ENCODE measurements around the gene WDR3. TPM values are rescaled to one million over a fixed set of nuclear protein-coding genes. Genes with fewer than 3 reads are reported as not detected.

The WDR3 gene
- total and polyA plus RNA-seq, 2 donors (not counting 1 experiment from before 2014, with no cell fraction given) = 5.5 to 18.5 TPM

- no peak overlapping the region for H3K4me2 ChIP-seq (replicated peaks; ENCODE audit: low read depth, low read length, poor library complexity, severe bottlenecking)
- H3K9ac ChIP-seq (ENCODE audit: low read length) = no peak overlapping the region
- H3K27me3 ChIP-seq (replicated peaks in 1 of 4; ENCODE audit: control extremely low read depth in 1 of 4, control insufficient read depth in 3 of 4, insufficient read depth in 4 of 4, low read length in 3 of 4) = no peaks in the 10 kb centered on the region
- no peak overlapping the region for H2AFZ ChIP-seq (ENCODE audit: insufficient read depth, low read depth, low read length, poor library complexity, severe bottlenecking)
- no peaks in the 10 kb centered on the region for H4K20me1 ChIP-seq (ENCODE audit: control insufficient read depth, insufficient read depth, low read length, poor library complexity, severe bottlenecking)
- H3K4me1 ChIP-seq (ENCODE audit: control insufficient read depth in 2 of 2, insufficient read depth in 2 of 2, low read length in 2 of 2) = no peaks in the 10 kb centered on the region
- H3K27me3 Mint-ChIP-seq = no peaks in the 10 kb centered on the region
- no peak overlapping the region for H3K4me3 Mint-ChIP-seq
- ATAC-seq (ENCODE audit: low read depth) (no peak), DNase-seq (no peak)
- no CpG with 5 or more reads among the region's 3 CpGs for WGBS (ENCODE audit: insufficient coverage)
- no peak overlapping the region for H3K27ac ChIP-seq (ENCODE audit: low read length in 2 of 2)
- no peaks in the 10 kb centered on the region for H3K9me3 ChIP-seq (ENCODE audit: control extremely low read depth in 1 of 3, control insufficient read depth in 2 of 3, insufficient read depth in 1 of 3, low read length in 2 of 3)
- ChIA-PET CTCF (interaction anchor here (0.6 kb wide), 1 partner anchor 563 kb away, joined by 4 read pairs; no protein-coding TSS in a partner anchor), POLR2A (no interaction called here)
- H3K4me1 Mint-ChIP-seq = no peaks in the 10 kb centered on the region
- H3K79me2 ChIP-seq (ENCODE audit: control insufficient read depth, insufficient read depth, low read length) = no peaks in the 10 kb centered on the region
- peaks cover 15 to 53% of the 10 kb centered on the region in 2 experiments for H3K36me3 ChIP-seq (replicated peaks in 1 of 2; ENCODE audit: control extremely low read depth in 1 of 2, control insufficient read depth in 1 of 2, extremely low read depth in 1 of 2, insufficient read depth in 2 of 2, low read length in 1 of 2)
- no peak overlapping the region for H3K4me3 ChIP-seq (ENCODE audit: control extremely low read depth in 1 of 5, extremely low read depth in 1 of 5, insufficient read depth in 1 of 5, low read depth in 2 of 5, low read length in 4 of 5)
- TF ChIP-seq CTCF (IDR thresholded peaks at IDR 0.05) (no peak), EZH2 (IDR thresholded peaks at IDR 0.05; ENCODE audit: borderline replicate concordance, insufficient read depth, low read depth, low read length, poor library complexity, severe bottlenecking) (no peak)
- H3K9me3 Mint-ChIP-seq (ENCODE audit: insufficient read depth) = no peaks in the 10 kb centered on the region
- intact Hi-C loops (cut with micrococcal nuclease) = no loop called here
- no peak overlapping the region for H3K27ac Mint-ChIP-seq
Measured at GRCh38 chr1:117959364-117959763, 29.8 kb downstream of the WDR3 start.

DNA sequence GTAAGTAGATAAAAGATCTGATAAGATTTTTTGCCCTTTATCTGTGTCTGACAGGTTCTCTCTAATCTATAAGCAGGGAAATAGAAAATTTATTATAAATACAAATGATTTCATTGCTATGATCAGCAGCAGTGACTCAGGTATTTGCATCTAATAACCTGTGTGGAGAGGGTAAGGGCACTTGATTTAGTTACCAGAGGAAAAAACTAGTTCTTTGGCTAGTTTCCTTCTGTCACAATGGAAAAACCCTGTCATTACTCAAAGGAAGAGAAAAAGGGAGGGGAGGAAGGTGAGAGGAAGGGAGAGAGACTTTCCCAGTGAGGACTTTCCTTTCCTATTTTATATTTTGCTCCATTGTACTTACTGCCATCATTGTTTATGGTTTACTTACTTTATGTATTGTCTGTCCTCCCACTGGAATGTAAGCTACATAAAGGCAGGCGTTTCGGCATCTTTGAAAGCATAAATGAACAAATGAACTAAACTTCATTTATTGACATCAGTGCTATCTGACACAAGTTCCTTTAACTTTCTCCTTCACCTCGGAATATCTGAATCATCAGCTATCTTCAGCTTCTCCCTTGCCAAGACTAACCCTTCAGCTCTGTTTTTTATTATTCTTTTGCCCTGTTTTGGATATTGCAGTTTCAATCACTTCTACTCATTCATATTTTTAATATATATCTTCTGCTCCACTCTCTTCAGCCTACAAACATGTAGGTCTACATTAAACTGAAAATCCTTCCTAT is 34.9 kb downstream of the WDR3 start:
- no peaks in the 10 kb centered on the region for H3K27me3 ChIP-seq (replicated peaks in 1 of 4; ENCODE audit: control extremely low read depth in 1 of 4, control insufficient read depth in 3 of 4, insufficient read depth in 4 of 4, low read length in 3 of 4)
- H2AFZ ChIP-seq (ENCODE audit: insufficient read depth, low read depth, low read length, poor library complexity, severe bottlenecking) = no peak overlapping the region
- peaks cover 3 to 12% of the 10 kb centered on the region in 2 experiments for H3K36me3 ChIP-seq (replicated peaks in 1 of 2; ENCODE audit: control extremely low read depth in 1 of 2, control insufficient read depth in 1 of 2, extremely low read depth in 1 of 2, insufficient read depth in 2 of 2, low read length in 1 of 2)
- 90% methylated on average over 3 of the region's 3 CpGs for WGBS (ENCODE audit: insufficient coverage)
- H3K9me3 Mint-ChIP-seq (ENCODE audit: insufficient read depth) = no peaks in the 10 kb centered on the region
- H4K20me1 ChIP-seq (ENCODE audit: control insufficient read depth, insufficient read depth, low read length, poor library complexity, severe bottlenecking) = no peaks in the 10 kb centered on the region
- H3K4me3 Mint-ChIP-seq = no peak overlapping the region
- ChIA-PET POLR2A (no interaction called here), CTCF (no interaction called here)
- peaks cover 12% of the 10 kb centered on the region for H3K4me1 Mint-ChIP-seq
- no peak for TF ChIP-seq CTCF (IDR thresholded peaks at IDR 0.05)
- no peak for TF ChIP-seq EZH2 (IDR thresholded peaks at IDR 0.05; ENCODE audit: borderline replicate concordance, insufficient read depth, low read depth, low read length, poor library complexity, severe bottlenecking)
- H3K4me1 ChIP-seq (ENCODE audit: control insufficient read depth in 2 of 2, insufficient read depth in 2 of 2, low read length in 2 of 2) = peaks cover 5 to 9% of the 10 kb centered on the region in 2 donors
- ATAC-seq (ENCODE audit: low read depth) (no peak), DNase-seq (no peak)
- no peak overlapping the region for H3K27ac Mint-ChIP-seq
- H3K27me3 Mint-ChIP-seq = no peaks in the 10 kb centered on the region
- no peak overlapping the region for H3K9ac ChIP-seq (ENCODE audit: low read length)
- no peak overlapping the region for H3K4me3 ChIP-seq (ENCODE audit: control extremely low read depth in 1 of 5, extremely low read depth in 1 of 5, insufficient read depth in 1 of 5, low read depth in 2 of 5, low read length in 4 of 5)
- intact Hi-C loops (cut with micrococcal nuclease) = no loop called here
- H3K79me2 ChIP-seq (ENCODE audit: control insufficient read depth, insufficient read depth, low read length) = no peaks in the 10 kb centered on the region
- H3K27ac ChIP-seq (ENCODE audit: low read length in 2 of 2) = no peak overlapping the region
- no peak overlapping the region for H3K4me2 ChIP-seq (replicated peaks; ENCODE audit: low read depth, low read length, poor library complexity, severe bottlenecking)
- H3K9me3 ChIP-seq (ENCODE audit: control extremely low read depth in 1 of 3, control insufficient read depth in 2 of 3, insufficient read depth in 1 of 3, low read length in 2 of 3) = no peaks in the 10 kb centered on the region
